Measurements from ENCODE around the gene TMA7. TPM values are rescaled to one million over a fixed set of nuclear protein-coding genes. Genes with fewer than 3 reads are reported as not detected.
A peak's percentile ranks its signal among the peaks of the same experiment; 100 is the strongest.
"Not testable (repeated sequence)": the region's sequence is repeated elsewhere in the genome, so short reads cannot be mapped to it uniquely, and the experiment has no call there.

TMA7 gene
- polyA plus RNA-seq, 2 of the 4 experiments (the other 2 are of a cell fraction) = 303 to 417 TPM

DNA sequence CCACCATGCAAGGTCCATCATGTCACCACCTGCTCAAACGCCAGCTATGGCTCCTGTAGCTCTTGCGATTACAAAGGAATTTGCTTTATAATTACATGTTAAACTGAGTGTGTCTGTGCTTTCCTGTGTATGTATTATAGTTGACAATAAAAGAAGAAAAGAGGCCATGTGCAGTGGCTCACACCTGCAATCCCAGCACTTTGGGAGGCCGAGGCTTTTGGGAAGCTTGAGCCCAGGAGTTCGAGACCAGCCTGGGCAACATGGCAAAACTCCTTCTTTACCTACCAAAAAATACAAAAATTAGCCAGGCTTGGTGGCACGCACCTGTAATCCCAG lies 33.5 kb downstream of the TMA7 start:
- Histone ChIP-seq H3K4me1 (peaks cover 24% of the 10 kb centered on the region), H3K27ac (peak overlapping the region; percentile 96 to 97), H3K9me3 (no peaks in the 10 kb centered on the region), H3K4me2 (peak overlapping the region; percentile 87), H3K4me3 (peak overlapping the region; percentile 76; the same call in 1 of the 3 replicates)
- ATAC-seq (no peak), DNase-seq (ENCODE audit: low read depth in 1 of 2, low spot score in 1 of 2) (no peak), FAIRE-seq (no peak)
- POLR2A ChIA-PET = interaction anchor here (0.7 to 1.2 kb wide), 4 partner anchors 8 to 161 kb away, joined by 3 to 8 read pairs (median 4); partner anchors contain the start of genes ATRIP, CCDC51, SLC26A6 and TMA7
- WGBS (ENCODE audit: missing lambda C conversion rate) = 62% methylated on average over 5 of the region's 5 CpGs
- no peak for TF ChIP-seq SMC3 (IDR thresholded peaks at IDR 0.05)
- no peak for TF ChIP-seq FOSB (CRISPR knock-in tag; IDR thresholded peaks at IDR 0.05)
- TF ChIP-seq GATA3 (IDR thresholded peaks at IDR 0.05; ENCODE audit: borderline replicate concordance) = no peak
- CTCF ChIA-PET = interaction anchor here (0.7 to 2.8 kb wide), 16 partner anchors 12 to 200 kb away, joined by 3 to 14 read pairs (median 4); partner anchors contain the start of gene ATRIP

DNA sequence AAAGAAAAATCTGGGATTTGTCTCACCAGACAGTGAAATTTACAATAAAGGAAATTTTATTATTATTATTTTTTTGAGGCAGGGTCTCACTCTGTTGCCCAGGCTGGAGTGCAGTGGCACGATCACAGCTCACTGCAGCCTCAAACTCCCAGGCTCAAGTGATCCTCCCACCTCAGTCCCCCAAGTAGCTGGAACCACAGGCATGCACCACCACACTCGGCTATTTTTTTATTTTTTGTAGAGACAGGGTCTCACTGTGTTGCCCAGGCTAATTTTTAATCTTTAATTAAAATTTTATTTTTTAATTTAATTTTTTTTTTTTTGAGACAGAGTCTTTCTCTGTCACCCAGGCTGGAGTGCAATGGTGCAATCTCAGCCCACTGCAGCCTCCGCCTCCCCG lies 34.0 kb downstream of the TMA7 start:
- POLR2A ChIA-PET = interaction anchor here (0.9 kb wide), 1 partner anchor 8 kb away, joined by 5 read pairs; no protein-coding TSS in a partner anchor
- FAIRE-seq; DNase-seq (ENCODE audit: low read depth in 1 of 2, low spot score in 1 of 2); ATAC-seq; H3K9me3 ChIP-seq; H3K4me3 ChIP-seq: not testable (repeated sequence)
- 87% methylated on average over 4 of the region's 4 CpGs for WGBS (ENCODE audit: missing lambda C conversion rate)
- CTCF ChIA-PET = interaction anchor here (0.7 to 2.8 kb wide), 9 partner anchors 12 to 75 kb away, joined by 3 to 14 read pairs (median 4); no protein-coding TSS in a partner anchor
- peak overlapping the region; percentile 96 to 97; a peak in 5 of 6 replicates for H3K27ac ChIP-seq
- 0 out of 3 replicates have a peak overlapping the region, but pooled peaks have one; percentile 87 for H3K4me2 ChIP-seq
- H3K4me1 ChIP-seq = peaks cover 20% of the 10 kb centered on the region

DNA sequence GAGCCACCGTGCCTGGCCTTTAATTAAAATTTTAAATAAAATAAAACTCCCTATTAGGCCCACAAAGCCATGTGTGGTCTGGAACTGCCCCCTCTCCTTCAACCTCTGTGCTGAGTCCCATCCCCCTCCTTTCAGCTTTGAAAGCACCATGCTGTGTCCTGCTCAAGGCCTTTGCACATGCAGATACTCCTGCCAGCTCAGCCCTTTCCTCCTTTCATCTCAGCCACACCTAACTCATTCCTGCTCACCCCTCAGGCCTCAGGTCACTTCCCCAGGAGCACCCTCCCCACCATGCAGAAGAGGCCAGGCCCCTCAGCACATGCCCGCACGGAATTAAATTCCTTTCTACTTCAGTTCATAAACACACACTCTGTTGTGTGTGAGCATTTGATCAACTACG lies 34.6 kb downstream of the TMA7 start:
- FAIRE-seq = no peak
- CTCF ChIA-PET = interaction anchor here (1.9 kb wide), 1 partner anchor 11 kb away, joined by 5 read pairs; no protein-coding TSS in a partner anchor
- POLR2A ChIA-PET = no interaction called here

DNA sequence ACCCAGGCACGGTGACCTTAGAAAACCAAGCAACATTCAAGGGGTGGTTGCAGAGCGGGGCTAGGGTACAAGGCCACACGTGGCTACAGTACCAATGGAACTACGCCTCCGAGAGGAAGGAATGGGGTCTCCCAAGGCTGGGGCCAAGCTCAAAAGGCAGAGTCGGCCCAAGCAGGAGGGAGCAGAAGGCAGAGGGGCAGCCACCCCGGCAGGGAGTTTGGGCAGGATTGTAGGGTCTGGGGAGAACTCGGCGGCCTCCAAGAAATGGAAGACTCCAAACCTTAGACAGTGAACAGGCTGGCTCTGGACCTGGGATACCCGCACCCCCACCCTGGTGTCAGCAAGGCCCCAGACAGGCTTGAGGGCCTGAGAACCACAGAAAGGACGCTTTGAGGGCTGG lies 35.1 kb downstream of the TMA7 start:
- TF ChIP-seq, protein P1, sequence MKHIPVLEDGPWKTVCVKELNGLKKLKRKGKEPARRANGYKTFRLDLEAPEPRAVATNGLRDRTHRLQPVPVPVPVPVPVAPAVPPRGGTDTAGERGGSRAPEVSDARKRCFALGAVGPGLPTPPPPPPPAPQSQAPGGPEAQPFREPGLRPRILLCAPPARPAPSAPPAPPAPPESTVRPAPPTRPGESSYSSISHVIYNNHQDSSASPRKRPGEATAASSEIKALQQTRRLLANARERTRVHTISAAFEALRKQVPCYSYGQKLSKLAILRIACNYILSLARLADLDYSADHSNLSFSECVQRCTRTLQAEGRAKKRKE (CRISPR knock-in tag; IDR thresholded peaks at IDR 0.05; ENCODE audit: low read depth) = no peak
- no peak for TF ChIP-seq JUNB (IDR thresholded peaks at IDR 0.05)
- TF ChIP-seq HEYL (CRISPR knock-in tag; IDR thresholded peaks at IDR 0.05) = no peak
- no peak for TF ChIP-seq RAD21 (conservative IDR thresholded peaks at IDR 0.05 in 1 of 2, IDR thresholded peaks at IDR 0.05 in 1 of 2)
- TF ChIP-seq ZNF302 (CRISPR knock-in tag; IDR thresholded peaks at IDR 0.05) = no peak
- TF ChIP-seq FOSL2 (IDR thresholded peaks at IDR 0.05) = no peak
- TF ChIP-seq FOSL2 (CRISPR knock-in tag; IDR thresholded peaks at IDR 0.05) = no peak
- TF ChIP-seq, protein P2, sequence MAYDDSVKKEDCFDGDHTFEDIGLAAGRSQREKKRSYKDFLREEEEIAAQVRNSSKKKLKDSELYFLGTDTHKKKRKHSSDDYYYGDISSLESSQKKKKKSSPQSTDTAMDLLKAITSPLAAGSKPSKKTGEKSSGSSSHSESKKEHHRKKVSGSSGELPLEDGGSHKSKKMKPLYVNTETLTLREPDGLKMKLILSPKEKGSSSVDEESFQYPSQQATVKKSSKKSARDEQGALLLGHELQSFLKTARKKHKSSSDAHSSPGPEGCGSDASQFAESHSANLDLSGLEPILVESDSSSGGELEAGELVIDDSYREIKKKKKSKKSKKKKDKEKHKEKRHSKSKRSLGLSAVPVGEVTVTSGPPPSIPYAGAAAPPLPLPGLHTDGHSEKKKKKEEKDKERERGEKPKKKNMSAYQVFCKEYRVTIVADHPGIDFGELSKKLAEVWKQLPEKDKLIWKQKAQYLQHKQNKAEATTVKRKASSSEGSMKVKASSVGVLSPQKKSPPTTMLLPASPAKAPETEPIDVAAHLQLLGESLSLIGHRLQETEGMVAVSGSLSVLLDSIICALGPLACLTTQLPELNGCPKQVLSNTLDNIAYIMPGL (CRISPR knock-in tag; IDR thresholded peaks at IDR 0.05; ENCODE audit: borderline replicate concordance) = no peak
- TF ChIP-seq RARB (CRISPR knock-in tag; IDR thresholded peaks at IDR 0.05) = no peak
- no peak for TF ChIP-seq POLR2A (IDR thresholded peaks at IDR 0.05; ENCODE audit: low read length)
- FAIRE-seq = no peak

More for the DNA sequence above, 34.6 kb downstream of the TMA7 start:
- Histone ChIP-seq H3K4me1 (peaks cover 16% of the 10 kb centered on the region), H3K27ac (0 out of 6 replicates have a peak overlapping the region, but pooled peaks of 1 of the 2 experiments have one; percentile 29), H3K4me3 (no peak overlapping the region), H3K4me2 (no peak overlapping the region), H3K9me3 (no peaks in the 10 kb centered on the region)
- ATAC-seq (no peak), DNase-seq (ENCODE audit: low read depth in 1 of 2, low spot score in 1 of 2) (no peak)
- 88% methylated on average over 4 of the region's 4 CpGs for WGBS (ENCODE audit: missing lambda C conversion rate)
- TF ChIP-seq, protein P1 (CRISPR knock-in tag; IDR thresholded peaks at IDR 0.05; ENCODE audit: low read depth) = no peak
- TF ChIP-seq, protein P3, sequence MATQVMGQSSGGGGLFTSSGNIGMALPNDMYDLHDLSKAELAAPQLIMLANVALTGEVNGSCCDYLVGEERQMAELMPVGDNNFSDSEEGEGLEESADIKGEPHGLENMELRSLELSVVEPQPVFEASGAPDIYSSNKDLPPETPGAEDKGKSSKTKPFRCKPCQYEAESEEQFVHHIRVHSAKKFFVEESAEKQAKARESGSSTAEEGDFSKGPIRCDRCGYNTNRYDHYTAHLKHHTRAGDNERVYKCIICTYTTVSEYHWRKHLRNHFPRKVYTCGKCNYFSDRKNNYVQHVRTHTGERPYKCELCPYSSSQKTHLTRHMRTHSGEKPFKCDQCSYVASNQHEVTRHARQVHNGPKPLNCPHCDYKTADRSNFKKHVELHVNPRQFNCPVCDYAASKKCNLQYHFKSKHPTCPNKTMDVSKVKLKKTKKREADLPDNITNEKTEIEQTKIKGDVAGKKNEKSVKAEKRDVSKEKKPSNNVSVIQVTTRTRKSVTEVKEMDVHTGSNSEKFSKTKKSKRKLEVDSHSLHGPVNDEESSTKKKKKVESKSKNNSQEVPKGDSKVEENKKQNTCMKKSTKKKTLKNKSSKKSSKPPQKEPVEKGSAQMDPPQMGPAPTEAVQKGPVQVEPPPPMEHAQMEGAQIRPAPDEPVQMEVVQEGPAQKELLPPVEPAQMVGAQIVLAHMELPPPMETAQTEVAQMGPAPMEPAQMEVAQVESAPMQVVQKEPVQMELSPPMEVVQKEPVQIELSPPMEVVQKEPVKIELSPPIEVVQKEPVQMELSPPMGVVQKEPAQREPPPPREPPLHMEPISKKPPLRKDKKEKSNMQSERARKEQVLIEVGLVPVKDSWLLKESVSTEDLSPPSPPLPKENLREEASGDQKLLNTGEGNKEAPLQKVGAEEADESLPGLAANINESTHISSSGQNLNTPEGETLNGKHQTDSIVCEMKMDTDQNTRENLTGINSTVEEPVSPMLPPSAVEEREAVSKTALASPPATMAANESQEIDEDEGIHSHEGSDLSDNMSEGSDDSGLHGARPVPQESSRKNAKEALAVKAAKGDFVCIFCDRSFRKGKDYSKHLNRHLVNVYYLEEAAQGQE (IDR thresholded peaks at IDR 0.05) = no peak
- TF ChIP-seq RARB (CRISPR knock-in tag; IDR thresholded peaks at IDR 0.05) (no peak), RFX5 (IDR thresholded peaks at IDR 0.05) (no peak), FOXS1 (CRISPR knock-in tag; IDR thresholded peaks at IDR 0.05) (no peak), NFE2L2 (conservative IDR thresholded peaks at IDR 0.05; ENCODE audit: low read length) (no peak)
- TF ChIP-seq, protein P4, sequence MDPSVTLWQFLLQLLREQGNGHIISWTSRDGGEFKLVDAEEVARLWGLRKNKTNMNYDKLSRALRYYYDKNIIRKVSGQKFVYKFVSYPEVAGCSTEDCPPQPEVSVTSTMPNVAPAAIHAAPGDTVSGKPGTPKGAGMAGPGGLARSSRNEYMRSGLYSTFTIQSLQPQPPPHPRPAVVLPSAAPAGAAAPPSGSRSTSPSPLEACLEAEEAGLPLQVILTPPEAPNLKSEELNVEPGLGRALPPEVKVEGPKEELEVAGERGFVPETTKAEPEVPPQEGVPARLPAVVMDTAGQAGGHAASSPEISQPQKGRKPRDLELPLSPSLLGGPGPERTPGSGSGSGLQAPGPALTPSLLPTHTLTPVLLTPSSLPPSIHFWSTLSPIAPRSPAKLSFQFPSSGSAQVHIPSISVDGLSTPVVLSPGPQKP (IDR thresholded peaks at IDR 0.05; ENCODE audit: low read depth, low read length) = no peak
- TF ChIP-seq, protein P5, sequence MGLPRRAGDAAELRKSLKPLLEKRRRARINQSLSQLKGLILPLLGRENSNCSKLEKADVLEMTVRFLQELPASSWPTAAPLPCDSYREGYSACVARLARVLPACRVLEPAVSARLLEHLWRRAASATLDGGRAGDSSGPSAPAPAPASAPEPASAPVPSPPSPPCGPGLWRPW (IDR thresholded peaks at IDR 0.05) = no peak

More for the DNA sequence above, 35.1 kb downstream of the TMA7 start:
- Histone ChIP-seq H3K4me2 (no peak overlapping the region), H3K27ac (no peak overlapping the region), H3K9me3 (no peaks in the 10 kb centered on the region), H3K4me1 (peaks cover 13% of the 10 kb centered on the region), H3K4me3 (no peak overlapping the region)
- WGBS (ENCODE audit: missing lambda C conversion rate) = 92% methylated on average over 10 of the region's 11 CpGs
- no peak for ATAC-seq
- CTCF ChIA-PET = no interaction called here
- POLR2A ChIA-PET = no interaction called here
- no peak for DNase-seq (ENCODE audit: low read depth in 1 of 2, low spot score in 1 of 2)
